ENCODE data around the gene TTC23L. TPM values are rescaled to one million over a fixed set of nuclear protein-coding genes. Genes with fewer than 3 reads are reported as not detected.

Gene TTC23L
- total and polyA plus RNA-seq, 7 donors, result 0.06 to 0.36 (median 0.22) TPM; not detected in 3

DNA sequence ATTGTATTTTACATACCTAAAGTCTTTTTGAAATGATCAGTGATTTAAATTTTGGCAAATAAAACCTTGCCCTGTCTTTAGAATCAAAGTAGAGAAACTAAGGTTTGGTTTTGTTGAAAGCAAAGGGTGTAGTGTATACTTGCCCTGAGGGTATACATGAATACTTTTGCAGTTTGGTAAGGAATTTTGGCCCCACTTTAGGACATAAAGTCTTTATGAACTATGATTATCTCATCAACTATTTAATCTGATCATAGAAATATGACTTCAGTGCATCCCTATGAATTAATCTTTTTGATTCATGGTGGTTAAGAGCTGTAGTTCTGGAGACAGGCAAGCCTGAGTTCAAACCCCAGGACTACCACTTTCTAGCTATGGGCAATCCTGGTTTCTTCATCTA lies 58.7 kb downstream of the TTC23L start:
- Histone ChIP-seq H3K27me3 (no peaks in the 10 kb centered on the region), H3K4me1 (peaks cover 0 to 4% (median 0%) of the 10 kb centered on the region in 4 donors), H3K27ac (no peak overlapping the region), H3K4me3 (no peak overlapping the region), H3K9me3 (no peaks in the 10 kb centered on the region), H3K36me3 (peaks cover 0 to 4% (median 0%) of the 10 kb centered on the region in 4 donors)
- DNase-seq, result no peak
- intact Hi-C loops (cut with DNase I), result loop anchor here (1.0 to 5.0 kb wide), 4 partner anchors 60 to 423 kb away; partner anchors contain the start of gene TTC23L
- TF ChIP-seq CTCF (IDR thresholded peaks at IDR 0.05) (no peak), EP300 (IDR thresholded peaks at IDR 0.05) (no peak), POLR2AphosphoS5 (IDR thresholded peaks at IDR 0.05) (no peak), POLR2A (IDR thresholded peaks at IDR 0.05) (no peak)

DNA sequence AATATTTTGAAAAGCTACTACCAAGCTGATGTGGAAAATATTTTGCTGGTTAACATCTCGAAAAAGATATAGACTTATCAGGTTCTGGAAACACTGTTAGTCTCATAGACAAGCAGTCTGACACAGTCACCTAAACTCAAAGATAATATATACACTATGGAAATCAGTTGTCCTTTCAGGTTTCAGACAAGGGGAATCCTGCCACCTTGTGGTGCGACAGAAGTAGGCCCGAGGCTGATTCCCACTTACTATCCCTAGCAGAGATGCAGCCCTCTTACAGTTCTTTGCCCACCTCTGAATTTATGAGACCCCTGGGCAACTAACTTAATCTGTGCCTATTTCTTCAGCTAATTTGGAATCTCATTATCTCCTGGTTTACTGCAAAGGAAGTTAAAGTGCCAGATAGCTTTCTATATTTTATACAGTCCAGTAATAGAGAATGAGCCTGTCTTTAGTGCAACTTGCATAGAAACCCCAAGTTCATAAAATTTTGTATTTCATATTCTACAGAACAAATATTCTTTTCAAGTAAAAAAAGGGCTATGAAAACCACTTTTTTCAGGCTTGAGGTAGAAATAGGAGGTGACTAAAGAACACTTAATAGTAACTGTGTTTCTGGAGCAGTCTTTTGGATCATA lies 59.4 kb downstream of the TTC23L start:
- intact Hi-C loops (cut with DNase I), result loop anchor here (1.0 to 5.0 kb wide), 4 partner anchors 61 to 424 kb away; partner anchors contain the start of gene TTC23L
- 1 to 3% methylated on average over 3 of the region's 3 CpGs for WGBS, 2 donors
- no peak overlapping the region for H3K4me3 ChIP-seq
- H3K27ac ChIP-seq, result no peak overlapping the region
- TF ChIP-seq POLR2A (IDR thresholded peaks at IDR 0.05), result no peak
- TF ChIP-seq POLR2AphosphoS5 (IDR thresholded peaks at IDR 0.05), result no peak
- TF ChIP-seq CTCF (IDR thresholded peaks at IDR 0.05), result peak in 3 of 4 experiments; percentile 79 to 82 (median 80)
- no peak for TF ChIP-seq EP300 (IDR thresholded peaks at IDR 0.05)
- peaks cover 0 to 4% (median 0%) of the 10 kb centered on the region in 4 donors for H3K4me1 ChIP-seq
- no peaks in the 10 kb centered on the region for H3K27me3 ChIP-seq
- DNase-seq, result peak; percentile 75
- peaks cover 0 to 4% (median 0%) of the 10 kb centered on the region in 4 donors for H3K36me3 ChIP-seq
- H3K9me3 ChIP-seq, result no peaks in the 10 kb centered on the region

- H3K4me3 ChIP-seq, result no peak overlapping the region
- DNase-seq, result no peak
- no peaks in the 10 kb centered on the region for H3K9me3 ChIP-seq
- peaks cover 0 to 4% (median 0%) of the 10 kb centered on the region in 4 donors for H3K36me3 ChIP-seq
- peaks cover 0 to 4% (median 0%) of the 10 kb centered on the region in 4 donors for H3K4me1 ChIP-seq
- WGBS, 2 donors, result 95 to 96% methylated on average over 2 of the region's 2 CpGs
- no peak overlapping the region for H3K27ac ChIP-seq
- TF ChIP-seq POLR2A (IDR thresholded peaks at IDR 0.05) (no peak), POLR2AphosphoS5 (IDR thresholded peaks at IDR 0.05) (no peak), EP300 (IDR thresholded peaks at IDR 0.05) (no peak), CTCF (IDR thresholded peaks at IDR 0.05) (no peak)
- intact Hi-C loops (cut with DNase I), result loop anchor here (5.0 kb wide), 1 partner anchor 62 kb away; the partner anchor contains the start of gene TTC23L
- no peaks in the 10 kb centered on the region for H3K27me3 ChIP-seq
Measured at GRCh38 chr5:34899066-34899465, 60.1 kb downstream of the TTC23L start.

- WGBS, 2 donors, result 84 to 92% methylated on average over 6 of the region's 6 CpGs
- H3K36me3 ChIP-seq, result peaks cover 0 to 16% (median 2%) of the 10 kb centered on the region in 4 donors
- H3K9me3 ChIP-seq, result no peaks in the 10 kb centered on the region
- intact Hi-C loops (cut with DNase I), result no loop called here
- peaks cover 0 to 4% (median 0%) of the 10 kb centered on the region in 4 donors for H3K4me1 ChIP-seq
- H3K27me3 ChIP-seq, result no peaks in the 10 kb centered on the region
- H3K27ac ChIP-seq, result no peak overlapping the region
- no peak overlapping the region for H3K4me3 ChIP-seq
- no peak for DNase-seq
- TF ChIP-seq POLR2AphosphoS5 (IDR thresholded peaks at IDR 0.05) (no peak), EP300 (IDR thresholded peaks at IDR 0.05) (no peak), POLR2A (IDR thresholded peaks at IDR 0.05) (no peak), CTCF (IDR thresholded peaks at IDR 0.05) (no peak)
Measured at GRCh38 chr5:34900652-34901051, 61.7 kb downstream of the TTC23L start.

All from sigmoid colon (tissue), 7 donors.